K562 (cell line): ENCODE data around the gene NUDT21.

ENCODE experiments used
- FOXJ3 ChIP-seq: sonication (generic); formaldehyde crosslinking; IDR thresholded peaks from 2 replicates; pipeline ENCODE4 v1.4.0; 2020; ENCODE audit warnings: mild to moderate bottlenecking, missing genetic modification reagents
- POLR2A ChIP-seq: fragments of 450-650 bp; conservative IDR thresholded peaks from 2 replicates; pipeline ENCODE4 v1.6.1; 2016
- SP1 ChIP-seq: sonication (generic); formaldehyde crosslinking; IDR thresholded peaks from 2 replicates; pipeline ENCODE4 v1.8.1; 2022; ENCODE audit warnings: mild to moderate bottlenecking, missing genetic modification reagents
- SREBF2 ChIP-seq: sonication (generic); formaldehyde crosslinking; IDR thresholded peaks from 2 replicates; pipeline ENCODE4 v1.4.0; 2020; ENCODE audit warnings: mild to moderate bottlenecking, missing genetic modification reagents
- TF ChIP-seq, protein P1 (sequence below): sonication (generic); formaldehyde crosslinking; IDR thresholded peaks from 2 replicates; pipeline ENCODE4 v1.8.1; 2023; ENCODE audit warnings: mild to moderate bottlenecking, missing genetic modification reagents
- TF ChIP-seq, protein P2 (sequence below), 3 experiments: IDR thresholded peaks in 2 of 3; conservative IDR thresholded peaks in 1 of 3; 2 replicates each; pipeline ENCODE4 v1.5.1; 2011 to 2012; ENCODE audit warnings: low read length in 3 of 3, mild to moderate bottlenecking in 3 of 3, control low read depth in 2 of 3, improper control_type of control experiment in 1 of 3, inconsistent platforms in 1 of 3, low read depth in 1 of 3, mixed read lengths in 1 of 3, moderate library complexity in 1 of 3; ENCODE audit not compliant: insufficient read depth in 2 of 3
- TF ChIP-seq, protein P3 (sequence below): sonication (generic); formaldehyde crosslinking; IDR thresholded peaks from 2 replicates; pipeline ENCODE4 v1.9.0; 2022; ENCODE audit warnings: mild to moderate bottlenecking, missing genetic modification reagents

DNA sequence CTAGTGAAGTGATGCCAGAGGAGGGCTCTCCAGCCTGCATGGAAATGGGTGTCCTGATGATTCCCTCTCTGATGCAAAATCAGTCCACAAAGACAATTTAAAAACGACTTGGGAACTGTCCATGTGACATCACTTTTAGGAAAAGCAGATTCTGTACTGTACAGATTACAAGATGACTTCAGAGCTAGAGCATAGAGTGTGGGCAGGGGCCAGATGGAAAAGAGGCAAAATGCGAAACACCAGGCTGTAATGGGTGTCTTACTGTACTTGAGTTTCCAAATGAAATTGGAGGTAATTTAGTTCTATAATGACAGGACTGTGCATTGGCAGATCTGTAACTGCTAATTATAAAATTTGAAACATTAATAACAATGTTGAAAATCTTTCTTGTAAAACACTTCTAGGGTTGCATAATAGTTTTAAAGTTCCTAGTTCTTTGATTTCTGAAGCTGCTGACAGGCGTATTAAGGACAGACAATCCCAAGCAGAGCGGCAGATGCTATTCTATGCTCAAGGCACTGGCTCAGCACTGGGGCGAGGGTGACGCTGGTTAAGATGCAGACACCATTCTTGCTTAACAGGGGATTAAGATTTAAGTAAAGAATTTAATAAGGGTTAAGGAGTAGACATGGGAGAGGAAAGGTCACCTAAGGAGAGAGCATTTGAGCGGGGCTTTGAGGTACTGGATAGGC is 29.8 kb upstream of the NUDT21 start:
- TF ChIP-seq, protein P1, sequence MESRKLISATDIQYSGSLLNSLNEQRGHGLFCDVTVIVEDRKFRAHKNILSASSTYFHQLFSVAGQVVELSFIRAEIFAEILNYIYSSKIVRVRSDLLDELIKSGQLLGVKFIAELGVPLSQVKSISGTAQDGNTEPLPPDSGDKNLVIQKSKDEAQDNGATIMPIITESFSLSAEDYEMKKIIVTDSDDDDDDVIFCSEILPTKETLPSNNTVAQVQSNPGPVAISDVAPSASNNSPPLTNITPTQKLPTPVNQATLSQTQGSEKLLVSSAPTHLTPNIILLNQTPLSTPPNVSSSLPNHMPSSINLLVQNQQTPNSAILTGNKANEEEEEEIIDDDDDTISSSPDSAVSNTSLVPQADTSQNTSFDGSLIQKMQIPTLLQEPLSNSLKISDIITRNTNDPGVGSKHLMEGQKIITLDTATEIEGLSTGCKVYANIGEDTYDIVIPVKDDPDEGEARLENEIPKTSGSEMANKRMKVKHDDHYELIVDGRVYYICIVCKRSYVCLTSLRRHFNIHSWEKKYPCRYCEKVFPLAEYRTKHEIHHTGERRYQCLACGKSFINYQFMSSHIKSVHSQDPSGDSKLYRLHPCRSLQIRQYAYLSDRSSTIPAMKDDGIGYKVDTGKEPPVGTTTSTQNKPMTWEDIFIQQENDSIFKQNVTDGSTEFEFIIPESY (CRISPR knock-in tag) = no peak
- TF ChIP-seq SREBF2 (CRISPR knock-in tag) (no peak), FOXJ3 (CRISPR knock-in tag) (no peak), POLR2A (no peak), SP1 (CRISPR knock-in tag) (no peak)
- TF ChIP-seq, protein P2, sequence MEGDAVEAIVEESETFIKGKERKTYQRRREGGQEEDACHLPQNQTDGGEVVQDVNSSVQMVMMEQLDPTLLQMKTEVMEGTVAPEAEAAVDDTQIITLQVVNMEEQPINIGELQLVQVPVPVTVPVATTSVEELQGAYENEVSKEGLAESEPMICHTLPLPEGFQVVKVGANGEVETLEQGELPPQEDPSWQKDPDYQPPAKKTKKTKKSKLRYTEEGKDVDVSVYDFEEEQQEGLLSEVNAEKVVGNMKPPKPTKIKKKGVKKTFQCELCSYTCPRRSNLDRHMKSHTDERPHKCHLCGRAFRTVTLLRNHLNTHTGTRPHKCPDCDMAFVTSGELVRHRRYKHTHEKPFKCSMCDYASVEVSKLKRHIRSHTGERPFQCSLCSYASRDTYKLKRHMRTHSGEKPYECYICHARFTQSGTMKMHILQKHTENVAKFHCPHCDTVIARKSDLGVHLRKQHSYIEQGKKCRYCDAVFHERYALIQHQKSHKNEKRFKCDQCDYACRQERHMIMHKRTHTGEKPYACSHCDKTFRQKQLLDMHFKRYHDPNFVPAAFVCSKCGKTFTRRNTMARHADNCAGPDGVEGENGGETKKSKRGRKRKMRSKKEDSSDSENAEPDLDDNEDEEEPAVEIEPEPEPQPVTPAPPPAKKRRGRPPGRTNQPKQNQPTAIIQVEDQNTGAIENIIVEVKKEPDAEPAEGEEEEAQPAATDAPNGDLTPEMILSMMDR (IDR thresholded peaks at IDR 0.05 in 2 of 3, conservative IDR thresholded peaks at IDR 0.05 in 1 of 3; ENCODE audit: insufficient read depth in 2 of 3, low read depth in 1 of 3, low read length in 3 of 3) = no peak
- TF ChIP-seq, protein P3, sequence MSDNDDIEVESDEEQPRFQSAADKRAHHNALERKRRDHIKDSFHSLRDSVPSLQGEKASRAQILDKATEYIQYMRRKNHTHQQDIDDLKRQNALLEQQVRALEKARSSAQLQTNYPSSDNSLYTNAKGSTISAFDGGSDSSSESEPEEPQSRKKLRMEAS (CRISPR knock-in tag) = no peak
